HG03565 (cell line): ENCODE results near the gene LZTS3.
A peak's percentile ranks its signal among the peaks of the same experiment; 100 is the strongest.
"Not testable (repeated sequence)": the region's sequence is repeated elsewhere in the genome, so short reads cannot be mapped to it uniquely, and the experiment has no call there.

ENCODE experiments used
- ATAC-seq: cut with Tn5 transposase; IDR thresholded peaks from one replicate; pipeline ENCODE4 v1.9.1; 2021; ENCODE audit warnings: mild to moderate bottlenecking, moderate library complexity; ENCODE audit not compliant: unreplicated experiment

The LZTS3 gene

GRCh38 chr20:3172933-3173609 lies at the start of gene LZTS3:
TSS of gene LZTS3 (minus strand) at chr20:3173549. CDS start at chr20:3167163, 6,386 bp downstream.
- ATAC-seq: peak; percentile 37

- ATAC-seq: no peak
Measured at GRCh38 chr20:3221398-3222226, 48.3 kb upstream of the LZTS3 start.

GRCh38 chr20:3218307-3218988 lies 45.1 kb upstream of the LZTS3 start:
- ATAC-seq: peak; percentile 51

GRCh38 chr20:3215359-3215917 lies 42.1 kb upstream of the LZTS3 start:
- not testable (repeated sequence) for ATAC-seq

- no peak for ATAC-seq
Measured at GRCh38 chr20:3213226-3213625, 39.9 kb upstream of the LZTS3 start.

- ATAC-seq: no peak
Measured at GRCh38 chr20:3210346-3210745, 37.0 kb upstream of the LZTS3 start.

- no peak for ATAC-seq
Measured at GRCh38 chr20:3209946-3210317, 36.6 kb upstream of the LZTS3 start.

- ATAC-seq: no peak
Measured at GRCh38 chr20:3209257-3209945, 36.1 kb upstream of the LZTS3 start, which contains the start of gene ITPA. TSS of gene ITPA (plus strand) at chr20:3209498. CDS start at chr20:3209552, 54 bp downstream.

- no peak for ATAC-seq
Measured at GRCh38 chr20:3208786-3209256, 35.5 kb upstream of the LZTS3 start.

GRCh38 chr20:3204124-3204794 lies 30.9 kb upstream of the LZTS3 start, which contains the start of gene DDRGK1:
TSS of gene DDRGK1 (minus strand) at chr20:3204682. CDS start at chr20:3204627, 55 bp downstream.
- ATAC-seq: peak; percentile 66

GRCh38 chr20:3203315-3204123 lies 30.2 kb upstream of the LZTS3 start:
- no peak for ATAC-seq

GRCh38 chr20:3202965-3203314 lies 29.6 kb upstream of the LZTS3 start:
- no peak for ATAC-seq

GRCh38 chr20:3199976-3200755 lies 26.8 kb upstream of the LZTS3 start:
- no peak for ATAC-seq

- no peak for ATAC-seq
Measured at GRCh38 chr20:3199206-3199605, 25.9 kb upstream of the LZTS3 start.

- no peak for ATAC-seq
Measured at GRCh38 chr20:3195590-3196237, 22.4 kb upstream of the LZTS3 start.

- ATAC-seq: no peak
Measured at GRCh38 chr20:3194617-3195280, 21.4 kb upstream of the LZTS3 start.
